ENCODE data around the gene SPACDR. TPM values are rescaled to one million over a fixed set of nuclear protein-coding genes. Genes with fewer than 3 reads are reported as not detected.

Gene SPACDR
- polyA plus RNA-seq, 1 donor from 2014 or later, result not detected

DNA sequence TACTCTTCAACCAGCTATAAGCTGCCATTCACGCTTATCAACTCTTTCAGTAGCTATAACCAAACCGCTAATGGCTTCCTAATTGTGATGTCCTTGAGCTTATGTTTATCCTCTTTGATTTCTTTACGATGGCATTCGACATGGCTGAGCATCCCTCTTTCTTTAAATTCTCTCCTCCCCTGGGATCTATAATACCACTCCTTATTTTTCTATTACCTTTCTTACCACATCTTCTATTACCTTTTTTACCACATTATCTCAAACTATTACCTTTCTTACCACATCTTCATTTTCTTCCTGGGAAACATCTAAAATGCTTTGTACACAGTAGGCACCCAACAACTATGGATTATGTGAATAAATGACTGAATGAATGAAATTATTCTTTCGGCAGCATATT is 48.6 kb downstream of the SPACDR start:
- no peaks in the 10 kb centered on the region for H3K9me2 ChIP-seq (ENCODE audit: insufficient read depth, low read length)
- H3K79me2 ChIP-seq (replicated peaks; ENCODE audit: insufficient read depth, low read length), result no peaks in the 10 kb centered on the region
- no peaks in the 10 kb centered on the region for H3K27me3 ChIP-seq (ENCODE audit: insufficient read depth, low read depth, low read length)
- no peaks in the 10 kb centered on the region for H4K20me1 ChIP-seq (ENCODE audit: insufficient read depth)
- H3K36me3 ChIP-seq (ENCODE audit: insufficient read depth, low read length), result no peaks in the 10 kb centered on the region
- no peak overlapping the region for H3K4me2 ChIP-seq (ENCODE audit: low read length)
- TF ChIP-seq REST (IDR thresholded peaks at IDR 0.05; ENCODE audit: borderline replicate concordance) (no peak), TAF1 (IDR thresholded peaks at IDR 0.05; ENCODE audit: low read depth) (no peak), MXI1 (conservative IDR thresholded peaks at IDR 0.05; ENCODE audit: poor library complexity, severe bottlenecking) (no peak), EZH2 (IDR thresholded peaks at IDR 0.05; ENCODE audit: borderline replicate concordance, insufficient read depth, low read length, poor library complexity, severe bottlenecking) (no peak), RAD21 (conservative IDR thresholded peaks at IDR 0.05) (no peak), SMC3 (conservative IDR thresholded peaks at IDR 0.05; ENCODE audit: poor library complexity) (no peak), EP300 (conservative IDR thresholded peaks at IDR 0.05; ENCODE audit: poor library complexity, severe bottlenecking) (no peak), POLR2AphosphoS5 (IDR thresholded peaks at IDR 0.05) (no peak)
- TF ChIP-seq, protein P1, sequence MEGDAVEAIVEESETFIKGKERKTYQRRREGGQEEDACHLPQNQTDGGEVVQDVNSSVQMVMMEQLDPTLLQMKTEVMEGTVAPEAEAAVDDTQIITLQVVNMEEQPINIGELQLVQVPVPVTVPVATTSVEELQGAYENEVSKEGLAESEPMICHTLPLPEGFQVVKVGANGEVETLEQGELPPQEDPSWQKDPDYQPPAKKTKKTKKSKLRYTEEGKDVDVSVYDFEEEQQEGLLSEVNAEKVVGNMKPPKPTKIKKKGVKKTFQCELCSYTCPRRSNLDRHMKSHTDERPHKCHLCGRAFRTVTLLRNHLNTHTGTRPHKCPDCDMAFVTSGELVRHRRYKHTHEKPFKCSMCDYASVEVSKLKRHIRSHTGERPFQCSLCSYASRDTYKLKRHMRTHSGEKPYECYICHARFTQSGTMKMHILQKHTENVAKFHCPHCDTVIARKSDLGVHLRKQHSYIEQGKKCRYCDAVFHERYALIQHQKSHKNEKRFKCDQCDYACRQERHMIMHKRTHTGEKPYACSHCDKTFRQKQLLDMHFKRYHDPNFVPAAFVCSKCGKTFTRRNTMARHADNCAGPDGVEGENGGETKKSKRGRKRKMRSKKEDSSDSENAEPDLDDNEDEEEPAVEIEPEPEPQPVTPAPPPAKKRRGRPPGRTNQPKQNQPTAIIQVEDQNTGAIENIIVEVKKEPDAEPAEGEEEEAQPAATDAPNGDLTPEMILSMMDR (IDR thresholded peaks at IDR 0.05; ENCODE audit: poor library complexity, severe bottlenecking), result no peak
- no peak overlapping the region for H3K9ac ChIP-seq (ENCODE audit: low read length)
- H3K9me3 ChIP-seq (ENCODE audit: low read length), result no peaks in the 10 kb centered on the region
- H3K4me3 ChIP-seq (ENCODE audit: low read length), result no peak overlapping the region
- no peak overlapping the region for H3K27ac ChIP-seq (ENCODE audit: low read length)
- no peaks in the 10 kb centered on the region for H3F3A ChIP-seq (ENCODE audit: insufficient read depth, low read length, poor library complexity, severe bottlenecking)
- no peak overlapping the region for H2AFZ ChIP-seq (ENCODE audit: low read depth, low read length)

GRCh38 chr7:100413889-100414288 is 50.2 kb downstream of the SPACDR start:
- H3K27ac ChIP-seq (ENCODE audit: low read length), result no peak overlapping the region
- H3K4me2 ChIP-seq (ENCODE audit: low read length), result no peak overlapping the region
- H3K36me3 ChIP-seq (ENCODE audit: insufficient read depth, low read length), result no peaks in the 10 kb centered on the region
- no peaks in the 10 kb centered on the region for H4K20me1 ChIP-seq (ENCODE audit: insufficient read depth)
- H3K9me3 ChIP-seq (ENCODE audit: low read length), result no peaks in the 10 kb centered on the region
- no peak overlapping the region for H3K4me3 ChIP-seq (ENCODE audit: low read length)
- H3K79me2 ChIP-seq (replicated peaks; ENCODE audit: insufficient read depth, low read length), result no peaks in the 10 kb centered on the region
- no peak overlapping the region for H3K9ac ChIP-seq (ENCODE audit: low read length)
- TF ChIP-seq EZH2 (IDR thresholded peaks at IDR 0.05; ENCODE audit: borderline replicate concordance, insufficient read depth, low read length, poor library complexity, severe bottlenecking) (no peak), POLR2AphosphoS5 (IDR thresholded peaks at IDR 0.05) (no peak), TAF1 (IDR thresholded peaks at IDR 0.05; ENCODE audit: low read depth) (no peak), EP300 (conservative IDR thresholded peaks at IDR 0.05; ENCODE audit: poor library complexity, severe bottlenecking) (no peak), RAD21 (conservative IDR thresholded peaks at IDR 0.05) (no peak), MXI1 (conservative IDR thresholded peaks at IDR 0.05; ENCODE audit: poor library complexity, severe bottlenecking) (no peak), SMC3 (conservative IDR thresholded peaks at IDR 0.05; ENCODE audit: poor library complexity) (no peak), REST (IDR thresholded peaks at IDR 0.05; ENCODE audit: borderline replicate concordance) (no peak)
- TF ChIP-seq, protein P1 (IDR thresholded peaks at IDR 0.05; ENCODE audit: poor library complexity, severe bottlenecking), result no peak
- H2AFZ ChIP-seq (ENCODE audit: low read depth, low read length), result no peak overlapping the region
- no peaks in the 10 kb centered on the region for H3K9me2 ChIP-seq (ENCODE audit: insufficient read depth, low read length)
- H3K27me3 ChIP-seq (ENCODE audit: insufficient read depth, low read depth, low read length), result no peaks in the 10 kb centered on the region
- no peaks in the 10 kb centered on the region for H3F3A ChIP-seq (ENCODE audit: insufficient read depth, low read length, poor library complexity, severe bottlenecking)

Data from neural cell (in vitro differentiated cells).